22Rv1 (cell line): ENCODE measurements around the gene KRTAP4-6.

Experiments
- CTCF ChIP-seq: fragments of 450-650 bp; IDR thresholded peaks from 2 replicates; pipeline ENCODE4 v1.5.1; 2017; ENCODE audit warnings: mild to moderate bottlenecking
- ZFX ChIP-seq: fragments of 450-650 bp; IDR thresholded peaks from 2 replicates; pipeline ENCODE4 v1.6.1; 2017; ENCODE audit warnings: antibody characterized with exemption, borderline replicate concordance

- TF ChIP-seq CTCF (no peak), ZFX (no peak)
Observed at GRCh38 chr17:41160648-41161047, 20.3 kb upstream of the KRTAP4-6 start, which contains the start of gene KRTAP4-4.
